ENCODE results near the gene MVK. TPM values are rescaled to one million over a fixed set of nuclear protein-coding genes. Genes with fewer than 3 reads are reported as not detected.

The MVK gene
- total RNA-seq, 1 donor from 2014 or later: 13.0 TPM

DNA sequence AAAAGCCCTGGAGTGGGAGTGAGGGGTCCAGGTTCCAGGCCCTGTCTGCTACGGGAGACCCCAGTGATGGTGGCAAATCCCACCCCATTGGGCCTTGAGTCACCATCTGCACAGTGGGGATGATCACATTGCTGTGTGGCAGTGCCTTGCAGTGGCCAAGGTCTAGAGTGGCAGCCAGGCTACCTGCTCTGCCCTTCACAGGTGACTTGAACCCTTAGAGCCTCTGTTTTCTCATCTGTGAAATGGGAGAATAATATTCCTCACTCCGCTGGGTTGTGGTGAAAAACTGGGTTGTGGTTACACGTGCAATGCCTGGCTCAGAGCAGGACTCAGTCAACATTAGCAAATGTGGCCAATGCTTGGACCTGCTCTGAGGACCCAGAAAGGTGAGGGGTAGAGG lies 58.2 kb downstream of the MVK start:
- H3K9ac ChIP-seq (ENCODE audit: low read depth in 1 of 3, low read length in 3 of 3): no peak overlapping the region
- no peaks in the 10 kb centered on the region for H3K4me1 ChIP-seq (ENCODE audit: control insufficient read depth in 3 of 3, insufficient read depth in 3 of 3, low read length in 3 of 3)
- no peak overlapping the region for H3K4me3 ChIP-seq (ENCODE audit: low read length in 3 of 3)
- peaks cover 9 to 24% (median 20%) of the 10 kb centered on the region in 3 donors for H3K27me3 ChIP-seq (ENCODE audit: control insufficient read depth in 3 of 3, insufficient read depth in 3 of 3, low read length in 3 of 3)
- no peaks in the 10 kb centered on the region for H3K9me3 ChIP-seq (ENCODE audit: control insufficient read depth in 3 of 3, low read length in 3 of 3)
- no peak overlapping the region for H3K27ac ChIP-seq (ENCODE audit: low read depth, low read length)
- H3K36me3 ChIP-seq (ENCODE audit: control insufficient read depth in 3 of 3, insufficient read depth in 3 of 3, low read length in 3 of 3): no peaks in the 10 kb centered on the region

DNA sequence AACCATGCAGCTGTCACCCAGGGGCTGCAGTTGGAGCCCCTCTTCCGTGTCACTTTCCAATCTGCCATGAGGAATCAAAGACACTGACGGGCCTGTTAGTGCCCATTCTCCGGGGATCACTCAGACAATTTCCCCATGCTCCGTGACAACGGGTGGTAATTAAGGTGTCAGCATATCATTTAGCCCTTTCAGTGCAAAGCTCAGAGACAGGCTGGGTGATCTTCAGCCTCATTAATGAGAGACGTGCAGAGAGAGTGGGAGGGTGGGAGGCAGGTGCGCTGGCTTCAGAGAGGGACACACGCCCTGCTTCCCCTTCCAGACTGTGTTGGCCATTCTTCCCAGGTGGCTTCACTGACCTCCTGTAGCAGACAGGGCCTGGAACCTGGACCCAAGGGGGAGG lies 58.7 kb downstream of the MVK start:
- Histone ChIP-seq H3K9ac (ENCODE audit: low read depth in 1 of 3, low read length in 3 of 3) (no peak overlapping the region), H3K36me3 (ENCODE audit: control insufficient read depth in 3 of 3, insufficient read depth in 3 of 3, low read length in 3 of 3) (no peaks in the 10 kb centered on the region), H3K27ac (ENCODE audit: low read depth, low read length) (no peak overlapping the region), H3K4me3 (ENCODE audit: low read length in 3 of 3) (no peak overlapping the region), H3K27me3 (ENCODE audit: control insufficient read depth in 3 of 3, insufficient read depth in 3 of 3, low read length in 3 of 3) (peaks cover 6 to 22% (median 20%) of the 10 kb centered on the region in 3 donors), H3K9me3 (ENCODE audit: control insufficient read depth in 3 of 3, low read length in 3 of 3) (no peaks in the 10 kb centered on the region), H3K4me1 (ENCODE audit: control insufficient read depth in 3 of 3, insufficient read depth in 3 of 3, low read length in 3 of 3) (no peaks in the 10 kb centered on the region)

DNA sequence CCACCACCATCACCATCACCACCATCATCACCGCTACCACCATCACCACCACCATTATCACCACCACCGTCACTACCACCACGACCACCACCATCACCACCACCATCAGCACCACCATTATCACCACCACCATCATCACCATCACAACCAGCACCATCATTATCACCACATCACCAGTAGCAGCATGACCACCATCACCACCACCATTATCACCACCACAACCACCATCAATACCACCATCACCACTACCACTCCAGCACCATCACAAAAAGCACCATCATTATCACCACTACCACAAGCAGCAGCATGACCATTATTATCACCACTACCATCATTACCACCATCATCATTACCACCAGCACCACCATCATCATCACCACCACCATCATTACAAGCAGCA lies 62.1 kb downstream of the MVK start:
- Histone ChIP-seq H3K27me3 (ENCODE audit: control insufficient read depth in 3 of 3, insufficient read depth in 3 of 3, low read length in 3 of 3) (peaks cover 3 to 24% (median 20%) of the 10 kb centered on the region in 3 donors), H3K9me3 (ENCODE audit: control insufficient read depth in 3 of 3, low read length in 3 of 3) (no peaks in the 10 kb centered on the region), H3K27ac (ENCODE audit: low read depth, low read length) (no peak overlapping the region), H3K9ac (ENCODE audit: low read depth in 1 of 3, low read length in 3 of 3) (no peak overlapping the region), H3K4me1 (ENCODE audit: control insufficient read depth in 3 of 3, insufficient read depth in 3 of 3, low read length in 3 of 3) (no peaks in the 10 kb centered on the region), H3K4me3 (ENCODE audit: low read length in 3 of 3) (no peak overlapping the region), H3K36me3 (ENCODE audit: control insufficient read depth in 3 of 3, insufficient read depth in 3 of 3, low read length in 3 of 3) (no peaks in the 10 kb centered on the region)

DNA sequence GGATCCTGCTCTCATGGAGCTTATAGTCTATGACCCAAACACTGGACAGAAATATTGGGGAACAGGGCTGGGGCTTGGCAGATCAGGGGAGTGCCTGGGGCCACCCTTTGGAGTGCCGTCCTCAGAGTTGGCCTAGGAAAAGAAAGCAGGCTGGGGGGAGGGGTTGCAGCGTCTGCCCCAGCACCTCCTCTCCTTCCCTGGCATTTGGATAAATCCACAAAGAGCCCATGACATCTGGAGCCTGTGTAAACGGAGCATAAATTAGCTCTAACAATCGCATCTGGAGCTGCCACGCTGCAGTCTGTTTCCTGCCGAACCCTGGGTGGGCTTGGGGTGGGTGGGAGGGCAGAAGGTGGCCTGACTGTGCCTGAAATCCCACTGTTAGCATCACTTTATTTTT lies 63.8 kb downstream of the MVK start:
- H3K27me3 ChIP-seq (ENCODE audit: control insufficient read depth in 3 of 3, insufficient read depth in 3 of 3, low read length in 3 of 3): peaks cover 3 to 9% (median 3%) of the 10 kb centered on the region in 3 donors
- no peak overlapping the region for H3K27ac ChIP-seq (ENCODE audit: low read depth, low read length)
- H3K36me3 ChIP-seq (ENCODE audit: control insufficient read depth in 3 of 3, insufficient read depth in 3 of 3, low read length in 3 of 3): no peaks in the 10 kb centered on the region
- no peak overlapping the region for H3K4me3 ChIP-seq (ENCODE audit: low read length in 3 of 3)
- no peak overlapping the region for H3K9ac ChIP-seq (ENCODE audit: low read depth in 1 of 3, low read length in 3 of 3)
- no peaks in the 10 kb centered on the region for H3K9me3 ChIP-seq (ENCODE audit: control insufficient read depth in 3 of 3, low read length in 3 of 3)
- no peaks in the 10 kb centered on the region for H3K4me1 ChIP-seq (ENCODE audit: control insufficient read depth in 3 of 3, insufficient read depth in 3 of 3, low read length in 3 of 3)

DNA sequence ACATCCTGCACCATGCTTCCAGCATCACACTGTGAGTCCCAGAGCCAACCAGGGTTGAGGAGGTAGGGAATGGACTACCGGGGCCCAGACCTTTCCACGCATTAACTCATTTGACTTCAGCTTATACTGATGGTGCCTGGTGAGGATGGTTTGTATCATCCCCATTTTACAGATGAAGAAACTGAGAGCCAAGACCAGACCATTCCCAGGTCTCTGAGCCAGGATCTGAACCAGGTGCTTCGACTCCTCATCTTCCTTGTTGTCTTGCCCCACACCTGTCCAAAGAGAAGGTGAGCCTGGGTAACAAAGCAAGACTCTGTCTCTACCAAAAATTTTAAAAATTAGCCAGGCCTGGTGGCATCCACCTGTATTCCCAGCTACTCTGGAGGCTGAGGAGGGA lies 64.4 kb downstream of the MVK start:
- Histone ChIP-seq H3K9ac (ENCODE audit: low read depth in 1 of 3, low read length in 3 of 3) (no peak overlapping the region), H3K36me3 (ENCODE audit: control insufficient read depth in 3 of 3, insufficient read depth in 3 of 3, low read length in 3 of 3) (no peaks in the 10 kb centered on the region), H3K4me1 (ENCODE audit: control insufficient read depth in 3 of 3, insufficient read depth in 3 of 3, low read length in 3 of 3) (no peaks in the 10 kb centered on the region), H3K9me3 (ENCODE audit: control insufficient read depth in 3 of 3, low read length in 3 of 3) (no peaks in the 10 kb centered on the region), H3K4me3 (ENCODE audit: low read length in 3 of 3) (no peak overlapping the region), H3K27me3 (ENCODE audit: control insufficient read depth in 3 of 3, insufficient read depth in 3 of 3, low read length in 3 of 3) (peaks cover 3 to 9% (median 3%) of the 10 kb centered on the region in 3 donors), H3K27ac (ENCODE audit: low read depth, low read length) (no peak overlapping the region)

DNA sequence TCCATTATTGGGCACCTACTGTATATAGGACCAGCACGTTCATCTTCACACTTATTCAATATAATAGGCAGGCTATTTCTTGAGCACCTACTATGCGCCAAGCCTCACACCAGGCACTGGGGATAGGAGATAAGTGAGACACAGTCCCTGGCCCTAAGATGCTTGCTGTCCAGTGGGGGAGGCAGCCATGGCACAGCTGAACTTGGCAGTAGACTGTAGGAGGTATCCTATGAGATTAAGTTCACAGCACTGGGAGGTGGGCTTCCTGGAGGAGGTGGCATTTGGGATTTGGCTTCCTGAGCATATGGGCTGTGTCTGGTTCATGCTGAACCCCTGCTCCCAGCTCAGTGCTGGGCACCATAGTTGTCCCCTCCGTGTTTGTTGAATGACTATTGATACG lies 65.1 kb downstream of the MVK start:
- H3K9me3 ChIP-seq (ENCODE audit: control insufficient read depth in 3 of 3, low read length in 3 of 3): no peaks in the 10 kb centered on the region
- no peak overlapping the region for H3K9ac ChIP-seq (ENCODE audit: low read depth in 1 of 3, low read length in 3 of 3)
- peaks cover 3 to 9% (median 3%) of the 10 kb centered on the region in 3 donors for H3K27me3 ChIP-seq (ENCODE audit: control insufficient read depth in 3 of 3, insufficient read depth in 3 of 3, low read length in 3 of 3)
- H3K4me3 ChIP-seq (ENCODE audit: low read length in 3 of 3): no peak overlapping the region
- no peak overlapping the region for H3K27ac ChIP-seq (ENCODE audit: low read depth, low read length)
- no peaks in the 10 kb centered on the region for H3K4me1 ChIP-seq (ENCODE audit: control insufficient read depth in 3 of 3, insufficient read depth in 3 of 3, low read length in 3 of 3)
- no peaks in the 10 kb centered on the region for H3K36me3 ChIP-seq (ENCODE audit: control insufficient read depth in 3 of 3, insufficient read depth in 3 of 3, low read length in 3 of 3)

DNA sequence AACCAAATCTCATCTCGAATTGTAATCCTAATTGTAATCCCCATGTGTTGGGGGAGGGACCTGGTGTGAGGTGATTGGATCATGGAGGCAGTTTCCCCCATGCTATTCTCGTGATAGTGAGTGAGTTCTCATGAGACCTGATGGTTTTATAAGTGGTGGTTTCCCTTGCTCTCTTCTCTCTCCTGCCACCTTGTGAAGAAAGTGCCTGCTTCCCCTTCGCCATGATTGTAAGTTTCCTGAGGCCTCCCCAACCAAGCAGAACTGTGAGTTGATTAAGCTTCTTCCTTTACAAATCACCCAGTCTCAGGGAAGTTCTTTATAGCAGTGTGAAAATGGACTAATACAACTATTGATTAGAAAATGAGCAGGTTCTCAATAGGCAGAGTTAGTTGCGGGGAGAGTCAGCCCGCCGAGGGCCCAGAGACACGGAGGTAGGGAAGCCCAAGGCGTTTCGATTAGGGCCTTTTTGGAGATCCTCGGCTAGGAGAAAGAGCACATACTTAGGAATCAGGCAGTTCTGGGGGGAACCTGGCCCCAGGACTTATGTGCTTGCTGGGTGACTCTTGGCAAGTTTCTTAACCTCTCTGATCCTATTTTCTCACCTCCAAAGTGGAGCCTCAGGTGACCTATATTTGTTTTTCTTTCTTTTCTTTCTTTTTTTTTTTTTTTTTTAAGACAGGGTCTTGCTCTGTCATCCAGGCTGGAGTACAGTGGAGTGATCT lies 65.7 kb downstream of the MVK start:
- H3K4me3 ChIP-seq (ENCODE audit: low read length in 3 of 3): no peak overlapping the region
- no peak overlapping the region for H3K9ac ChIP-seq (ENCODE audit: low read depth in 1 of 3, low read length in 3 of 3)
- H3K36me3 ChIP-seq (ENCODE audit: control insufficient read depth in 3 of 3, insufficient read depth in 3 of 3, low read length in 3 of 3): no peaks in the 10 kb centered on the region
- peaks cover 3 to 9% (median 5%) of the 10 kb centered on the region in 3 donors for H3K27me3 ChIP-seq (ENCODE audit: control insufficient read depth in 3 of 3, insufficient read depth in 3 of 3, low read length in 3 of 3)
- no peaks in the 10 kb centered on the region for H3K4me1 ChIP-seq (ENCODE audit: control insufficient read depth in 3 of 3, insufficient read depth in 3 of 3, low read length in 3 of 3)
- H3K9me3 ChIP-seq (ENCODE audit: control insufficient read depth in 3 of 3, low read length in 3 of 3): no peaks in the 10 kb centered on the region
- H3K27ac ChIP-seq (ENCODE audit: low read depth, low read length): no peak overlapping the region

DNA sequence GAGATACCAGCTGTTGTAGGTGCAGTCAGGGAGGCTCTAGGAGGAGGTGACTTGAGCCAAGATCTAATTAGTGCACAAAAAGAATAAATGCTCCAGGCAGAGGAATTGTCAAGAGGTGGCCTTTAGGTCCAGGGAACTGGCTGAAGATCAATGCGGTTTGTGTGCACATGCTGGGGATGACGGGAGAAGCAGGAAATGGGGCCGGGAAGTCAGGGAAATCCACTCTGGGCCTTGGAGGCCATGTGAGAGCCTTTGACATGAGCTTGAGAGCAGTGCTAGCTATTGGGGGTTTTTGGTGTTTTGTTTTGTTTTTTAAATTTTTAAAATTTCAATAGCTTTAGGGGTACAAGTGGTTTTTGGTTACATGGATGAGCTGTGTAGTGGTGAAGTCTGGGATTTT lies 67.4 kb downstream of the MVK start:
- no peak overlapping the region for H3K27ac ChIP-seq (ENCODE audit: low read depth, low read length)
- no peak overlapping the region for H3K4me3 ChIP-seq (ENCODE audit: low read length in 3 of 3)
- H3K4me1 ChIP-seq (ENCODE audit: control insufficient read depth in 3 of 3, insufficient read depth in 3 of 3, low read length in 3 of 3): no peaks in the 10 kb centered on the region
- H3K36me3 ChIP-seq (ENCODE audit: control insufficient read depth in 3 of 3, insufficient read depth in 3 of 3, low read length in 3 of 3): no peaks in the 10 kb centered on the region
- H3K27me3 ChIP-seq (ENCODE audit: control insufficient read depth in 3 of 3, insufficient read depth in 3 of 3, low read length in 3 of 3): peaks cover 3 to 23% (median 17%) of the 10 kb centered on the region in 3 donors
- H3K9me3 ChIP-seq (ENCODE audit: control insufficient read depth in 3 of 3, low read length in 3 of 3): no peaks in the 10 kb centered on the region
- H3K9ac ChIP-seq (ENCODE audit: low read depth in 1 of 3, low read length in 3 of 3): no peak overlapping the region

DNA sequence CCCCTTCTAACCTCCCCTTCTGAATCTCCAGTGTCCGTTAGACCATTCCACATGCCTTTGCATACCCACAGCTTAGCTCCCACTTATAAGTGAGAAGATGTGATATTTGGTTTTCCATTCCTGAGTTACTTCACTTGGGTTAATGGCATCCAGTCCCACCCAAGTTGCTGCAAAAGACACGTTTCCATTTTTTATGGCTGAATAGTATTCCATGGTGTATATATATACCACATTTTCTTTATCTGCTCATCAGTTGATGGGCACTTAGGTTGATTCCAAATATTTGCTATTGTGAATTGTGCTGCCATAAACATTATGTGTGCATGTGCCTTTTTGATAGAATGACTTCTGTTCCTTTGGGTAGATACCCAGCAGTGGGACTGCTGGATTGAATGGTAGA lies 67.8 kb downstream of the MVK start:
- Histone ChIP-seq H3K9me3 (ENCODE audit: control insufficient read depth in 3 of 3, low read length in 3 of 3) (no peaks in the 10 kb centered on the region), H3K9ac (ENCODE audit: low read depth in 1 of 3, low read length in 3 of 3) (no peak overlapping the region), H3K4me1 (ENCODE audit: control insufficient read depth in 3 of 3, insufficient read depth in 3 of 3, low read length in 3 of 3) (no peaks in the 10 kb centered on the region), H3K27me3 (ENCODE audit: control insufficient read depth in 3 of 3, insufficient read depth in 3 of 3, low read length in 3 of 3) (peaks cover 1 to 23% (median 19%) of the 10 kb centered on the region in 3 donors), H3K27ac (ENCODE audit: low read depth, low read length) (no peak overlapping the region), H3K4me3 (ENCODE audit: low read length in 3 of 3) (no peak overlapping the region), H3K36me3 (ENCODE audit: control insufficient read depth in 3 of 3, insufficient read depth in 3 of 3, low read length in 3 of 3) (no peaks in the 10 kb centered on the region)

DNA sequence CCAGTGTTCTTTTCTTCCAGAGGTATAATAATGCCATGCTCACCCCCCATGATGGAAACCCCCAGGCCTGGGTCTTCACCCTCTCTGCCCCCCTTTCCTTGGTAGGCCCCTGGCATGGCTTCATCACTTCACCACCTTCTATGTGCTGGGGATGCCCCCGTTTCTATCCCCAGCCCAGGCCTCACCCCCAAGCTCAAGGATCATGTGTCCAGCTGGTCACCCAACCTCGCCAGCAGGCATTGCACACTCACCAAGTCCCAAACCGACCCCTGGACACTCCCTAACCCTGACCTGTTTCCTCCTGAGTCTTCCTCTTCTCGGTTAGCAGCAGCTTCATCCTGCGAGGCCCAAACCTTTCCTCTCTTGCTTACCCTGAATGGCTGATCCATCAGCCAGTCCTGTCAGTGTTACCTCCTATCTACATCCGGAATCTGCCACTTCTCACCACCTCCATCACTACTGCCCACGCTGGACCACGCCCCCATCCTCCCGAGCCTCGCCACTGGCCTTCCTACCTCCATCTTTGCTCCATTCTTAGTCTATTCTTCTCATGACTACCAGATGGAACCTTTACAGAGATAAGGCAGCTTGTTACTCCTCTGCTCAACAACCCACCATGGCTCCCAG lies 69.0 kb downstream of the MVK start:
- H3K9me3 ChIP-seq (ENCODE audit: control insufficient read depth in 3 of 3, low read length in 3 of 3): no peaks in the 10 kb centered on the region
- peaks cover 0 to 30% (median 22%) of the 10 kb centered on the region in 3 donors for H3K27me3 ChIP-seq (ENCODE audit: control insufficient read depth in 3 of 3, insufficient read depth in 3 of 3, low read length in 3 of 3)
- no peaks in the 10 kb centered on the region for H3K36me3 ChIP-seq (ENCODE audit: control insufficient read depth in 3 of 3, insufficient read depth in 3 of 3, low read length in 3 of 3)
- no peak overlapping the region for H3K27ac ChIP-seq (ENCODE audit: low read depth, low read length)
- H3K4me3 ChIP-seq (ENCODE audit: low read length in 3 of 3): no peak overlapping the region
- no peak overlapping the region for H3K9ac ChIP-seq (ENCODE audit: low read depth in 1 of 3, low read length in 3 of 3)
- no peaks in the 10 kb centered on the region for H3K4me1 ChIP-seq (ENCODE audit: control insufficient read depth in 3 of 3, insufficient read depth in 3 of 3, low read length in 3 of 3)

Measured in skeletal muscle tissue (tissue), 4 donors.